HG03045 (cell line): ENCODE measurements around the gene GPATCH2.
"Not testable (repeated sequence)": the region's sequence is repeated elsewhere in the genome, so short reads cannot be mapped to it uniquely, and the experiment has no call there.

ENCODE experiments used
- ATAC-seq: cut with Tn5 transposase; IDR thresholded peaks from one replicate; pipeline ENCODE4 v1.9.1; 2021; ENCODE audit warnings: mild to moderate bottlenecking, moderate library complexity; ENCODE audit not compliant: unreplicated experiment

GPATCH2 gene

DNA sequence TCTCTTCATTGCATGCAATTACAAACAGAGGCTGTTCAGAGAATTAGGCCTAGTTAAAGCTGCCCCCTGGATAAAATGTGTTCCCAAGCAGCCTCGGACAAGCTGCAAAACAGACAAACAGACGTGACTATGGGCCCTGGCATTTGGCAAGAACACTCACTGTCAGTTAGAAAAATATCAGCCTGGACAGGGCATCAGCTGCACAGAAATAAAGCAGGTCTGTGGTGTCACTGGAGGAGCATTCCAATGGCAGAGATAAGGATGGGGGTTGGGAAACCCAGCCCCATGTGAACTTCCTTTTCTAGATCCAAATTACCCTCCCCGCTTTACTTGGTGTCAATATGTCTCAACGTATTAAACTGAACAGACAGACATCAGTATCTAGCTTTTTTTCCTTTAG lies 177.1 kb downstream of the GPATCH2 start:
- ATAC-seq, result no peak

DNA sequence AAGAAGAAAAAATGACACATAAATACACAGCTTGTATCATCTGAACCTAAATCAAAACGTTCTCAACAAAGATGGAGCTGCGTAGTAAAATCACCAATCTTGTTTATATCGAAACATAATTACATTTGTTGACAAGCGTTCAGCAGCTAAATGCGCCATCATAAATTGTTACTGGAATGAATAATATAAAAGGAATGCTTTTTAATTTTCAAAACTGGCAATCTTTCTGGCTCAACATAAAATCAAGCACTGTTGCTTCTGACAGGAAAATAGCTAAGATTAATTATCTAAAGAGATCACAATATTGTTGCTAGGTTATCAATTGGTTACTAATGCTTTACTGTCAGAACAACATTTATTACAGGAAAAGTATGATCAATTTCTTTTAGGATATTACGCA lies 181.5 kb downstream of the GPATCH2 start:
- ATAC-seq, result no peak

- no peak for ATAC-seq
These were observed 187.0 kb downstream of the GPATCH2 start for GRCh38 chr1:217443845-217444244.

- ATAC-seq, result no peak
These were observed 193.5 kb downstream of the GPATCH2 start for GRCh38 chr1:217437376-217437775.

- ATAC-seq, result no peak
These were observed 195.7 kb downstream of the GPATCH2 start for GRCh38 chr1:217435204-217435603.

- no peak for ATAC-seq
These were observed 197.2 kb downstream of the GPATCH2 start for GRCh38 chr1:217433664-217434063.

DNA sequence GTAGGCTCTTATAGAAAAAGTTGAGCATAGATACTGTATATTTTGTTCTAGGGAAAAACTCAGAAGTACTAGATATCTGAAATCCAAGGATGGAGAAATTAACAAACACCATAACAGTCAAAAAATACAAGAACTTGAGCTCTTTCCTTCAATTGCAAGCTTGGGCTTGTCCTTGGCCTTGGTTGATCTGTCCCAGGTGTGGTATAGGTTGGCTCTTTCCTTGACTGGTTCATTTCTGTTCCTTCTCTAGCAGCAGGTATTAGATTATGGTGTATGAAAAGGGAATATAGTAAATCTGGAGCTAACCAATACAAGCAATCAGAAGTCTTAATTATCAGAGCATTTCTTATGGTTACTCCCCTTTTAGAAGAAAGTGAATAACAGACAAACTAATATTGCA lies 198.6 kb downstream of the GPATCH2 start:
- ATAC-seq, result no peak

DNA sequence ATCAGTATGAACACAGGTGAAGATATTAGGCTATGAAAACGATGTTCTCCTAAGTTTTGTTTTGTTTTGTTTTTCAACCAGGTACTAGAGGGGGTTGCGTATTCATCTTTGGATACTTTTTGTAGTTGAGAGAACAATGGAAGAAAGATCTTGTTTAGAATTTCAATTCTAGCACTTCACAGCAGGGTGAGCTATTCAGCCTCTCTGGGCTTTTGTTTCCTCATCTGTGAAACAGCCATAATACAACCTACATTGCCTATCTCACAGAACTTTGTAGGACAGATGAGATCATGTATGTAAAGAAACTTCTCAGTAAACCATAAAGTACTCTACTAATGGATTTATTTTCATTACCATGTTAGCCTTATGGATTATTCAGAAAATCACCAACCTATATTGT lies 199.5 kb downstream of the GPATCH2 start:
- no peak for ATAC-seq

DNA sequence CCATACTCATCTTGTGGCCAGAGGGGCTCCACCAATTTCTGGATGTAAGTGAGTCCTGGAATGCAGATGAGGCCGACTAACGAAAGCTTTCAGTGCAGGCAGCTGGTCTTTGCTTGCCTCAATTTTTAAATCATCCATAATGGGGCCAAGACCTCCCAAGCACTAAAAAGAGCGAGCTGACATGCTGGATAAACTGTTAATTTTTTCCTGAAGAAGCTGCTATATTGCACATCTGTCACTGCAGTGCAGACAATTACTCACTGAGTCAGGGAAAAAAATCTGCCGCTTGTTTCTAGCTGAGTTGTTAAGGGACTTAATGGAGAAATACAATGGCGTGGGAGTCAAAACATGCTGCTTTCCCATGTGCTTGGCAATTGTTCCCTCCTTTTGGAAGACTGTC lies 205.5 kb downstream of the GPATCH2 start:
- no peak for ATAC-seq

GRCh38 chr1:217419194-217419551 lies 211.7 kb downstream of the GPATCH2 start:
- ATAC-seq, result no peak

DNA sequence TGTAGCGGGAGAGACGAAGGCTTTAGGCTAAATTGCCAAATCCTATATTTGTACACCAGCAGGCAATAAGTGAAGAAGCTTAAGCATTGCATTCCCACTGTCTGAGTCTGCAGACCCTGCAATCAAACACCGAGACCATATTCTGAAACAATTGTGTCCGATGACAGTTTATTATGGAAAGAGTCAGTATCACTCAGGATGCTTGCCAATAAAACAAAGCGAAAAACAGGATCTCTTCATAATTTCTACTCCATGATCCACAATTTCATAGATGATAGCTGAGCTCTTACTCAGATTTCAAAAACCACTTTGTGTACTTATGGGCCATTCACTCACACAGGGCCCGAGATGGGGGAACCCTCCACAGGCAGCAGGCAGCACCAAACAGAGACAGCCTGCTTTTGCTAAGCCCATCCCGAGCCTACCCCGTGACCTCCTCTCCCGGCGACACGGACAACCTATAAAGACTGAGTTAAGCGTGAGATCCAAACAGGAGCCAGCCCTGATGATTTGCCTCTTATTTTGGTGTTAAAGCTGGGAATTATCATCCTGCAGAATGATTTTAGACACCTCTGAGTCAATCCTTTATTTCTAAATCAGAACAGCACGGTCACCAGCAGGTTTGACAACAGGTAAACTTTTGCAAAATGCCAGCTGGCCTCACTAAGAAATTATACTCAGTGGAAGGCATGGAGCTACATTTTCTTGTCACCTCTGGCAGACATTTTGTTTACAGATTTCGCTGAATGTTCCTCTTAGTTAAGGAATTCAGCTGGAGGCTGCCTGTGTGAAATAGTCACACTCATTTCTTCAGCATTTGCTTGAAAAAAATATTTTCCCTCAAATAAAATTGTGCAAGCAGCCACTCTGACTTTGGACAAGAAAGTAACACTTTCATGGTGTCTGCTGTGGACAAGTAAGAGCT lies 212.4 kb downstream of the GPATCH2 start:
- ATAC-seq, result no peak

GRCh38 chr1:217417363-217417762 lies 213.5 kb downstream of the GPATCH2 start:
- ATAC-seq, result no peak

DNA sequence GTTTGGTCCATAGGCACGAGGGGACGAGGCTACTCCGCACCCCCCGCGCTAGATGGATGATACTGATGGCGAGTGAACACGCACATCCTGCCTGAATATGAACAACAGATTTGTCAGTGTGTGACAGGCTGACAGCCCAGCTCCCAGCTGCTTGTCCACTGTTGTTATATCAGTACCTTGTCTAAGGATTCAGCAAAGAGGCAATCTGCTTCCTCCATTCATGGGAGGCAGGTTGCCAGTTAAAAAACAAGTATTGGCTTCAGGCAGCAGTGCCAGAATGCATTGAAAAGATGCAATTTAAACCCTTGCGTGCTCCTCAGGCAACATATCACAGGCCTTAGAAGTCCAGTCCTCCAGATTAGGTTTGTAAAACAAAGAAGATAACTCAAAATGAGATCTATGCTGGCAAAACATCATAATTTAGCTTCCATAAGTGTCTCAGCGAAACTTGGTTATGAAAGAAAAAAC lies 223.3 kb downstream of the GPATCH2 start:
- no peak for ATAC-seq

GRCh38 chr1:217403026-217403720 lies 227.7 kb downstream of the GPATCH2 start:
- no peak for ATAC-seq

GRCh38 chr1:217402301-217402700 lies 228.6 kb downstream of the GPATCH2 start:
- no peak for ATAC-seq

GRCh38 chr1:217393896-217394295 lies 237.0 kb downstream of the GPATCH2 start:
- no peak for ATAC-seq

GRCh38 chr1:217392441-217392840 lies 238.4 kb downstream of the GPATCH2 start:
- no peak for ATAC-seq

- ATAC-seq, result no peak
These were observed 241.0 kb downstream of the GPATCH2 start for GRCh38 chr1:217389895-217390294.

DNA sequence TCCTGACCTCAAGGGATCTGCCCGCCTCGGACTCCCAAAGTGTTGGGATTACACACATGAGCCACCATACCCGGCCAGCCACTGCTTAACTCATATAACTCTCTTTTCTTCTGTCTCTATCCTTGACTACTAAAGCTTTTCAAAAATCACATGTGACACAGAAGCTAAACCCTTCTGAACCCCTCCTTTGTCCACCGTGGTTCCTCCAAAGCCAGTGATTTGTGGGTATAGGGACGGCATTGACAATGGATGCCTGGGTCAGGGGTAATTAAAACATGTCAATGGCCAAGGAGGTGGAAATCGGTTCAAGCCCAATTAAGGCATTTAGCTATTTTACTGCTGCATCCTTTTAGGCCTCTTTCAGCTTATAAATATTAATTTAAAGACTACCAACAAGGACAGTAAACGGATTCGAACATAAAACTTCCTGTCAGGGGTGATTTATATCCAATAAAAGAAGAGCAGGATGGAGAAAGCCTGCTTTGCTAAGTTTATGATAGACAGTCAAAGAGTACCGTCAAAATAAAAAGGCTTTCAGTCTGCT lies 242.3 kb downstream of the GPATCH2 start:
- no peak for ATAC-seq

- not testable (repeated sequence) for ATAC-seq
These were observed 249.1 kb downstream of the GPATCH2 start for GRCh38 chr1:217381773-217382172.

DNA sequence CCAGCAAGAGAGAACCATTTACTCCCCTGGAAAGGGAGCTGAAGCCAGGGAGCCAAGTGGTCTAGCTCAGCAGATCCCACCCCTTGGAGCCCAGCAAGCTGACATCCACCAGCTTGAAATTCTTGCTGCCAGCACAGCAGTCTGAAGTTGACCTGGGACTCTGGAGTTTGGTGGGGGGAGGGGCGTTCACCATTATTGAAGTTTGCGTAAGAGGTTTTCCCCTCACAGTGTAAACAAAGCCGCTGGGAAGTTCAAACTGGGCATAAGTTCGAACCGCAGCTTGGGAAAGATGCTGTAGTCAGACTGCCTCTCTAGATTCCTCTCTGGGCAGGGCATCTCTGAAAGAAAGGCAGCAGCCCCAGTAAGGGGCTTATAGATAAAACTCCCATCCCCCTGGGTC lies 251.1 kb downstream of the GPATCH2 start:
- not testable (repeated sequence) for ATAC-seq

DNA sequence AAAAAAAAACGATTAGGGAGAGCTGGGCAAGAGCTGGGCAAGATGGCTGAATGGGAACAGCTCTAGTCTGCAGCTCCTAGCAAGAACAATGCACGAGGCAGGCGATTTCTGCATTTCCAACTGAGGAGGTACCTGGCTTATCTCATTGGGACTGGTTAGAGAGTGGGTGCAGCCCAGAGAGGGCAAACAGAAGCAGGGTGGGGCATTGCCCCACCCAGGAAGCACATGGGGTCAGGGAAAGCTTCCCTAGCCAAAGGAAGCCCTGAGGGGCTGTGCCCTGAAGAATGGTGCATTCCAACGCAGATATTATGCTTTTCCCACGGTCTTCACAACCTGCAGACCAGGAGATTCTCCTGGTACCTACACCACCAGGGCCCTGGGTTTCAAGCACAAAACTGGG lies 251.6 kb downstream of the GPATCH2 start:
- no peak for ATAC-seq
